Measurements from ENCODE around the gene WWOX. TPM values are rescaled to one million over a fixed set of nuclear protein-coding genes. Genes with fewer than 3 reads are reported as not detected.

Gene WWOX
- total and polyA plus RNA-seq, 2 donors (not counting 3 experiments of a cell fraction or from before 2014, with no cell fraction given), result 6.2 to 12.5 TPM

DNA sequence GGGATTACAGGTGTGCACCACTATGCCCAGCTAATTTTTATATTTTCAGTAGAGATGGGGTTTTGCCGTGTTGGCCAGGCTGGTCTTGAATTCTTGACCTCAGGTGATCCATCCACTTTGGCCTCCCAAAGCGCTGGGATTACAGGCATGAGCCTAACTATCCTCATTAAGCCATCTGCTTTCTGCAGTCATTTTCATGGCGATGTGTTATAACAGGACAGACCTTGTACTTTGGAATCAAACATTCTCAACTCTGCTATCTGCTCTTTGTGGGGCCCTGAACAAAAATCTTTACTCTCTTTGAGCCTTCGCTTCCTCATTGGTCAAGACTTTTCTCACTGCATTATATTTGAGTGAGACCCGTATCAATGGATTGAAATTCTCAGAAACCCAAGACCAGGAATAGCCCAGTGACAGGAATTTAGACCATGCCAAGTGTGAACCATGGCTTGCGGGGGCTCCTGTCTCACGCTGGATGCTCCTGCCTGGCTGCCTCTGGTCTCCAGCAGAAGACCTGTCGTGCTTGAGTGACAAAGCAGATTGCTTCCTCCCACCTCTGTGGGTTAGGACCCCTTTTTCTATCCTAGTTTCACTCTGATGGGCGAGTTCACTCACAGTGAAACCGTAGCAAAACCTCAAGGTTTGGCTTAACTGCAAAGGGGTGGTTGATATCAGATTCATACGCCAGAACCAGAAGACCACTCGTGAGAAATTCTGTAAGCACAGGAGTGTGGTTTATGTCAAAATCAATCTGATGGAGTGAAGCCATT lies 982.0 kb downstream of the WWOX start:
- Histone ChIP-seq H2AFZ (ENCODE audit: low read depth, low read length) (no peak overlapping the region), H3K9me3 (replicated peaks; ENCODE audit: control insufficient read depth, insufficient read depth, low read length) (peaks cover 2% of the 10 kb centered on the region), H4K20me1 (replicated peaks; ENCODE audit: control insufficient read depth, extremely low read depth, insufficient read depth, low read length) (no peaks in the 10 kb centered on the region), H3K27me3 (ENCODE audit: control insufficient read depth in 2 of 2, insufficient read depth in 2 of 2, low read length in 2 of 2) (no peaks in the 10 kb centered on the region), H3K4me1 (ENCODE audit: control insufficient read depth, extremely low read depth, insufficient read depth, low read length) (no peaks in the 10 kb centered on the region), H3K9ac (replicated peaks; ENCODE audit: extremely low read depth, insufficient read depth, low read length) (no peak overlapping the region), H3K27ac (ENCODE audit: insufficient read depth, low read depth, low read length) (no peak overlapping the region), H3K4me3 (replicated peaks in 1 of 3; ENCODE audit: insufficient read depth in 1 of 3, low read depth in 1 of 3, low read length in 3 of 3) (no peak overlapping the region), H3K9me1 (replicated peaks; ENCODE audit: control insufficient read depth, extremely low read depth, insufficient read depth, low read length) (no peaks in the 10 kb centered on the region), H3K36me3 (ENCODE audit: control insufficient read depth in 2 of 2, extremely low read depth in 1 of 2, insufficient read depth in 2 of 2, low read length in 2 of 2) (no peaks in the 10 kb centered on the region), H3K79me2 (ENCODE audit: control insufficient read depth, insufficient read depth, low read length) (no peaks in the 10 kb centered on the region), H3K4me2 (ENCODE audit: insufficient read depth, low read length) (no peak overlapping the region)
- intact Hi-C loops (cut with micrococcal nuclease) (no loop called here), dilution Hi-C loops (cut with MboI; ENCODE audit: extremely low pct_ligation_motif_present, low sequenced_read_pairs) (no loop called here)
- no peak for DNase-seq (ENCODE audit: low read depth, low spot score)
- TF ChIP-seq FOS (IDR thresholded peaks at IDR 0.05; ENCODE audit: borderline replicate concordance, insufficient read depth, low read length) (no peak), JUN (IDR thresholded peaks at IDR 0.05; ENCODE audit: borderline replicate concordance, insufficient read depth, insufficient read length, low read depth) (no peak), CTCF (IDR thresholded peaks at IDR 0.05; ENCODE audit: extremely low read depth in 1 of 2, insufficient read depth in 1 of 2, low read depth in 1 of 2, low read length in 2 of 2) (no peak), POLR2A (IDR thresholded peaks at IDR 0.05; ENCODE audit: low read depth, low read length) (no peak), GATA2 (IDR thresholded peaks at IDR 0.05; ENCODE audit: insufficient read depth, insufficient read length, low read depth, low read length) (no peak), POLR2AphosphoS5 (IDR thresholded peaks at IDR 0.05; ENCODE audit: insufficient read depth, low read depth, low read length) (no peak), MYC (IDR thresholded peaks at IDR 0.05; ENCODE audit: low read depth, low read length) (no peak), EZH2 (IDR thresholded peaks at IDR 0.05; ENCODE audit: borderline replicate concordance, low read depth, low read length, severe bottlenecking) (no peak)
- TF ChIP-seq, protein P1, sequence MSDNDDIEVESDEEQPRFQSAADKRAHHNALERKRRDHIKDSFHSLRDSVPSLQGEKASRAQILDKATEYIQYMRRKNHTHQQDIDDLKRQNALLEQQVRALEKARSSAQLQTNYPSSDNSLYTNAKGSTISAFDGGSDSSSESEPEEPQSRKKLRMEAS (IDR thresholded peaks at IDR 0.05; ENCODE audit: insufficient read depth, insufficient read length), result no peak
- POLR2A ChIA-PET, result no interaction called here
- BruUV-seq (replicated peaks), result no TSS peak
- CTCF ChIA-PET, result no interaction called here
- FAIRE-seq, result no peak
